GM12892 (cell line): ENCODE data around the gene MRPS34.

Experiments
- POLR2A ChIP-seq: IDR thresholded peaks from 2 replicates; pipeline ENCODE4 v1.6.1; 2011; ENCODE audit warnings: low read depth, low read length, control low read depth
- POLR2AphosphoS5 ChIP-seq: IDR thresholded peaks from 2 replicates; pipeline ENCODE4 v1.6.1; 2011; ENCODE audit warnings: low read depth, low read length, control low read depth
- TAF1 ChIP-seq: IDR thresholded peaks from 2 replicates; pipeline ENCODE4 v1.6.1; 2011; ENCODE audit warnings: low read depth, mild to moderate bottlenecking, control low read depth, low read length, borderline replicate concordance

DNA sequence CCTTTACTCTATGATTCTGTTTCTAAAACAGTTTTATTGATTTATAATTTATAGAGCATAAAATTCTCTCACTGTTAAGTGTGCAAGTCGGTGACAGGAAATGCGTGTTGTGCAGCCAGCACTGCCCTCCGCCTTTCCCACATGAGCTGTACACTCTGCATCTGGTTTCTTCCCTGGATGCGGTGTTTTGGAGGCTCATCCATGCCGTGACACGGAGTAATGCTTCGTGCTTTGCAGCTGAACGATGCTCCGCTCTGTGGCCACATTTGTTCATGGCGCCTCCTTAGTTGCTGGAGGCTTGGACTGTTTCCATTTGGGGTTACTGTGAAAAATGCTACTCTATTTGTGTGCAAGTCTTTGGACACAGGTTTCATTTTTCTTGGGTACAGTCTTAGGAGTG lies 27.8 kb upstream of the MRPS34 start:
- TF ChIP-seq POLR2A (no peak), POLR2AphosphoS5 (no peak), TAF1 (no peak)
